Measurements from ENCODE around the gene PEG3.

Gene PEG3

GRCh38 chr19:56827708-56828107, 12.8 kb downstream of the PEG3 start:
- H3K4me3 ChIP-seq (ENCODE audit: extremely low read depth, insufficient read depth, low read length, poor library complexity, severe bottlenecking): no peak overlapping the region
- no peaks in the 10 kb centered on the region for H3K4me1 ChIP-seq (ENCODE audit: control insufficient read depth, insufficient read depth, low read length, poor library complexity, severe bottlenecking)
- H3K9me3 ChIP-seq (ENCODE audit: control insufficient read depth, low read length): peaks cover 85% of the 10 kb centered on the region
- no CpG with 5 or more reads among the region's 2 CpGs for WGBS, 2 experiments (ENCODE audit: insufficient coverage in 2 of 2)
- no peaks in the 10 kb centered on the region for H3K36me3 ChIP-seq (ENCODE audit: control insufficient read depth, insufficient read depth, low read length)
- no peak overlapping the region for H3K27ac ChIP-seq (ENCODE audit: low read depth, low read length, severe bottlenecking)

GRCh38 chr19:56823956-56824355, 16.6 kb downstream of the PEG3 start:
- H3K4me1 ChIP-seq (ENCODE audit: control insufficient read depth, insufficient read depth, low read length, poor library complexity, severe bottlenecking): no peaks in the 10 kb centered on the region
- H3K4me3 ChIP-seq (ENCODE audit: extremely low read depth, insufficient read depth, low read length, poor library complexity, severe bottlenecking): no peak overlapping the region
- H3K9me3 ChIP-seq (ENCODE audit: control insufficient read depth, low read length): peaks cover 96% of the 10 kb centered on the region
- H3K36me3 ChIP-seq (ENCODE audit: control insufficient read depth, insufficient read depth, low read length): no peaks in the 10 kb centered on the region
- no peak overlapping the region for H3K27ac ChIP-seq (ENCODE audit: low read depth, low read length, severe bottlenecking)
- 53 to 63% methylated on average over 3 to 5 of the region's 6 CpGs for WGBS, 2 experiments (ENCODE audit: insufficient coverage in 2 of 2)

GRCh38 chr19:56823417-56823816, 17.1 kb downstream of the PEG3 start:
- Histone ChIP-seq H3K36me3 (ENCODE audit: control insufficient read depth, insufficient read depth, low read length) (no peaks in the 10 kb centered on the region), H3K4me3 (ENCODE audit: extremely low read depth, insufficient read depth, low read length, poor library complexity, severe bottlenecking) (no peak overlapping the region), H3K4me1 (ENCODE audit: control insufficient read depth, insufficient read depth, low read length, poor library complexity, severe bottlenecking) (no peaks in the 10 kb centered on the region), H3K27ac (ENCODE audit: low read depth, low read length, severe bottlenecking) (no peak overlapping the region), H3K9me3 (ENCODE audit: control insufficient read depth, low read length) (peaks cover 96% of the 10 kb centered on the region)
- 82 to 83% methylated on average over 7 to 11 of the region's 12 CpGs for WGBS, 2 experiments (ENCODE audit: insufficient coverage in 2 of 2)

- H3K4me1 ChIP-seq (ENCODE audit: control insufficient read depth, insufficient read depth, low read length, poor library complexity, severe bottlenecking): no peaks in the 10 kb centered on the region
- no peak overlapping the region for H3K4me3 ChIP-seq (ENCODE audit: extremely low read depth, insufficient read depth, low read length, poor library complexity, severe bottlenecking)
- H3K36me3 ChIP-seq (ENCODE audit: control insufficient read depth, insufficient read depth, low read length): no peaks in the 10 kb centered on the region
- H3K9me3 ChIP-seq (ENCODE audit: control insufficient read depth, low read length): peaks cover 97% of the 10 kb centered on the region
- no peak overlapping the region for H3K27ac ChIP-seq (ENCODE audit: low read depth, low read length, severe bottlenecking)
- 83 to 84% methylated on average over 5 of the region's 5 CpGs for WGBS, 2 experiments (ENCODE audit: insufficient coverage in 2 of 2)
Measured at GRCh38 chr19:56822755-56823154, 17.8 kb downstream of the PEG3 start.

GRCh38 chr19:56821675-56822074, 18.9 kb downstream of the PEG3 start:
- Histone ChIP-seq H3K4me3 (ENCODE audit: extremely low read depth, insufficient read depth, low read length, poor library complexity, severe bottlenecking) (no peak overlapping the region), H3K4me1 (ENCODE audit: control insufficient read depth, insufficient read depth, low read length, poor library complexity, severe bottlenecking) (no peaks in the 10 kb centered on the region), H3K27ac (ENCODE audit: low read depth, low read length, severe bottlenecking) (no peak overlapping the region), H3K36me3 (ENCODE audit: control insufficient read depth, insufficient read depth, low read length) (no peaks in the 10 kb centered on the region), H3K9me3 (ENCODE audit: control insufficient read depth, low read length) (peaks cover 99% of the 10 kb centered on the region)
- 43 to 64% methylated on average over 6 of the region's 6 CpGs for WGBS, 2 experiments (ENCODE audit: insufficient coverage in 2 of 2)

- Histone ChIP-seq H3K36me3 (ENCODE audit: control insufficient read depth, insufficient read depth, low read length) (no peaks in the 10 kb centered on the region), H3K4me1 (ENCODE audit: control insufficient read depth, insufficient read depth, low read length, poor library complexity, severe bottlenecking) (no peaks in the 10 kb centered on the region), H3K4me3 (ENCODE audit: extremely low read depth, insufficient read depth, low read length, poor library complexity, severe bottlenecking) (no peak overlapping the region), H3K27ac (ENCODE audit: low read depth, low read length, severe bottlenecking) (no peak overlapping the region), H3K9me3 (ENCODE audit: control insufficient read depth, low read length) (peaks cover 99% of the 10 kb centered on the region)
- WGBS, 2 experiments (ENCODE audit: insufficient coverage in 2 of 2): 46 to 66% methylated on average over 4 to 5 of the region's 5 CpGs
Measured at GRCh38 chr19:56821209-56821608, 19.3 kb downstream of the PEG3 start.

GRCh38 chr19:56819166-56819565, 21.4 kb downstream of the PEG3 start:
- H3K4me3 ChIP-seq (ENCODE audit: extremely low read depth, insufficient read depth, low read length, poor library complexity, severe bottlenecking): no peak overlapping the region
- no peak overlapping the region for H3K27ac ChIP-seq (ENCODE audit: low read depth, low read length, severe bottlenecking)
- WGBS, 2 experiments (ENCODE audit: insufficient coverage in 2 of 2): 13 to 33% methylated on average over 1 to 2 of the region's 2 CpGs
- H3K4me1 ChIP-seq (ENCODE audit: control insufficient read depth, insufficient read depth, low read length, poor library complexity, severe bottlenecking): no peaks in the 10 kb centered on the region
- H3K9me3 ChIP-seq (ENCODE audit: control insufficient read depth, low read length): peaks cover 100% of the 10 kb centered on the region
- H3K36me3 ChIP-seq (ENCODE audit: control insufficient read depth, insufficient read depth, low read length): no peaks in the 10 kb centered on the region

- no peaks in the 10 kb centered on the region for H3K4me1 ChIP-seq (ENCODE audit: control insufficient read depth, insufficient read depth, low read length, poor library complexity, severe bottlenecking)
- H3K36me3 ChIP-seq (ENCODE audit: control insufficient read depth, insufficient read depth, low read length): no peaks in the 10 kb centered on the region
- no peak overlapping the region for H3K4me3 ChIP-seq (ENCODE audit: extremely low read depth, insufficient read depth, low read length, poor library complexity, severe bottlenecking)
- peaks cover 79% of the 10 kb centered on the region for H3K9me3 ChIP-seq (ENCODE audit: control insufficient read depth, low read length)
- no peak overlapping the region for H3K27ac ChIP-seq (ENCODE audit: low read depth, low read length, severe bottlenecking)
- 58 to 70% methylated on average over 2 to 6 of the region's 7 CpGs for WGBS, 2 experiments (ENCODE audit: insufficient coverage in 2 of 2)
Measured at GRCh38 chr19:56814656-56815055, 25.9 kb downstream of the PEG3 start.

GRCh38 chr19:56813531-56813930, 27.0 kb downstream of the PEG3 start:
- H3K4me1 ChIP-seq (ENCODE audit: control insufficient read depth, insufficient read depth, low read length, poor library complexity, severe bottlenecking): no peaks in the 10 kb centered on the region
- WGBS, 2 experiments (ENCODE audit: insufficient coverage in 2 of 2): 65% methylated on average over 4 to 5 of the region's 5 CpGs
- peaks cover 77% of the 10 kb centered on the region for H3K9me3 ChIP-seq (ENCODE audit: control insufficient read depth, low read length)
- no peak overlapping the region for H3K4me3 ChIP-seq (ENCODE audit: extremely low read depth, insufficient read depth, low read length, poor library complexity, severe bottlenecking)
- no peak overlapping the region for H3K27ac ChIP-seq (ENCODE audit: low read depth, low read length, severe bottlenecking)
- no peaks in the 10 kb centered on the region for H3K36me3 ChIP-seq (ENCODE audit: control insufficient read depth, insufficient read depth, low read length)

GRCh38 chr19:56811480-56811879, 29.0 kb downstream of the PEG3 start:
- H3K4me3 ChIP-seq (ENCODE audit: extremely low read depth, insufficient read depth, low read length, poor library complexity, severe bottlenecking): no peak overlapping the region
- peaks cover 75% of the 10 kb centered on the region for H3K9me3 ChIP-seq (ENCODE audit: control insufficient read depth, low read length)
- no peaks in the 10 kb centered on the region for H3K4me1 ChIP-seq (ENCODE audit: control insufficient read depth, insufficient read depth, low read length, poor library complexity, severe bottlenecking)
- no peak overlapping the region for H3K27ac ChIP-seq (ENCODE audit: low read depth, low read length, severe bottlenecking)
- 66 to 68% methylated on average over 5 to 6 of the region's 6 CpGs for WGBS, 2 experiments (ENCODE audit: insufficient coverage in 2 of 2)
- no peaks in the 10 kb centered on the region for H3K36me3 ChIP-seq (ENCODE audit: control insufficient read depth, insufficient read depth, low read length)

GRCh38 chr19:56810260-56810659, 30.3 kb downstream of the PEG3 start:
- Histone ChIP-seq H3K27ac (ENCODE audit: low read depth, low read length, severe bottlenecking) (no peak overlapping the region), H3K36me3 (ENCODE audit: control insufficient read depth, insufficient read depth, low read length) (no peaks in the 10 kb centered on the region), H3K4me3 (ENCODE audit: extremely low read depth, insufficient read depth, low read length, poor library complexity, severe bottlenecking) (no peak overlapping the region), H3K4me1 (ENCODE audit: control insufficient read depth, insufficient read depth, low read length, poor library complexity, severe bottlenecking) (no peaks in the 10 kb centered on the region), H3K9me3 (ENCODE audit: control insufficient read depth, low read length) (peaks cover 72% of the 10 kb centered on the region)
- WGBS, 2 experiments (ENCODE audit: insufficient coverage in 2 of 2): no CpG with 5 or more reads among the region's 1 CpG

All from mesodermal cell (in vitro differentiated cells).